Measurements from ENCODE around the gene CDK2AP2.

DNA sequence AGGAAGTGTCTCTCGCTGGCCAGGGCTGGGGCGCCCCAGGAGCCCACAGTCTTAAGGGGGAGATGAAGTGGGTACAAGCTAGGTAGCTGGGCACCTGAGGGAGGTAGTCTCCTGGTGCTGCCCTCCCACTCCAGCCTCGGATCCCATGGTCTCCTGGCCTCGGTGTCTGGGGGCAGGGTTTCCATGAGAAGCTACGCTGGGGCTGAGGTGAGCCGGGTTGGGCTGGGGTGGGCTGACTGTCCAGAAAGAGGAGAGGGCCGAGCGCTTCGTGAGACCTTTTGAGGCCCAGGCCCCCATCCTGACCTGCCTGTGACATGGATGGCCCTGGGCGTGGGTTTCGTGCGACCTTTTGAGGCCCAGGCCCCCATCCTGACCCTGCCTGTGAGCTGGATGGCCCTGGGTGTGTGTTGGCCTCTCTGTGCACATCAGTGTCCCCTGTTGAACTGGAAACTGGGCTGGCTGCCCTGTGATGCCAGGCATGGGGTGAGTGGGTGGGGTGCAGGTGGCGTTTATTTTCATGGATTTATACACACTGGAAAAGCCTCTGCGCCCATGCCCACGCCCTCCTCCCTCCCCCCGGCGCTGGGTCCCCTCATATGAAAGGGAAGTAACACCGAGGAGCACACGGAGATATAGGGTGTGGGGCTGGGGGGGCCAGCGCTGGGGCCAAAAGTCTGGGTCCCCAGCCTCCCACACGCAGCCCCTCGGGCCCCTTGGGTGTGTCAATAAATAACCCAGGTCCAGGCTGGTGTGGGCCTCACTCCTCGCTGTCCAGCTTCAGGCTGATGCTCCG, 16.5 kb downstream of the CDK2AP2 start:
- TF ChIP-seq, protein P1, sequence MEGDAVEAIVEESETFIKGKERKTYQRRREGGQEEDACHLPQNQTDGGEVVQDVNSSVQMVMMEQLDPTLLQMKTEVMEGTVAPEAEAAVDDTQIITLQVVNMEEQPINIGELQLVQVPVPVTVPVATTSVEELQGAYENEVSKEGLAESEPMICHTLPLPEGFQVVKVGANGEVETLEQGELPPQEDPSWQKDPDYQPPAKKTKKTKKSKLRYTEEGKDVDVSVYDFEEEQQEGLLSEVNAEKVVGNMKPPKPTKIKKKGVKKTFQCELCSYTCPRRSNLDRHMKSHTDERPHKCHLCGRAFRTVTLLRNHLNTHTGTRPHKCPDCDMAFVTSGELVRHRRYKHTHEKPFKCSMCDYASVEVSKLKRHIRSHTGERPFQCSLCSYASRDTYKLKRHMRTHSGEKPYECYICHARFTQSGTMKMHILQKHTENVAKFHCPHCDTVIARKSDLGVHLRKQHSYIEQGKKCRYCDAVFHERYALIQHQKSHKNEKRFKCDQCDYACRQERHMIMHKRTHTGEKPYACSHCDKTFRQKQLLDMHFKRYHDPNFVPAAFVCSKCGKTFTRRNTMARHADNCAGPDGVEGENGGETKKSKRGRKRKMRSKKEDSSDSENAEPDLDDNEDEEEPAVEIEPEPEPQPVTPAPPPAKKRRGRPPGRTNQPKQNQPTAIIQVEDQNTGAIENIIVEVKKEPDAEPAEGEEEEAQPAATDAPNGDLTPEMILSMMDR (IDR thresholded peaks at IDR 0.05; ENCODE audit: low read depth, low read length, poor library complexity, severe bottlenecking) = no peak
- no peak for TF ChIP-seq EZH2phosphoT487 (IDR thresholded peaks at IDR 0.05; ENCODE audit: borderline replicate concordance, low read length)
